Gastrocnemius medialis (tissue), 4 donors: Measurements from ENCODE around the gene MACROD2. TPM values are rescaled to one million over a fixed set of nuclear protein-coding genes. Genes with fewer than 3 reads are reported as not detected.

ENCODE experiments used
- ATAC-seq, 2 donors: fragments of 150-250 bp; one replicate each; pipeline ENCODE4 v1.9.1; 2016
- DNase-seq, 2 donors: peaks; one replicate each; pipeline ENCODE4 v3.0.0-alpha.2; 2019
- H3K27ac ChIP-seq, 4 donors: fragments of 200-600 bp; sonication (generic); 1 replicate in 1 of 4; 2 replicates in 3 of 4; pipeline ENCODE4 v1.5.1; 2016 to 2018; ENCODE audit warnings: mild to moderate bottlenecking in 2 of 4, moderate library complexity in 1 of 4
- H3K27me3 ChIP-seq, 3 donors: fragments of 200-600 bp; sonication (generic) in 2 of 3; 1 replicate in 1 of 3; 2 replicates in 2 of 3; pipeline versions ENCODE4 v1.5.1 to v1.6.0; 2016 to 2019; ENCODE audit warnings: mild to moderate bottlenecking in 1 of 3, moderate library complexity in 1 of 3
- H3K36me3 ChIP-seq, 2 donors: fragments of 200-600 bp; sonication (generic) in 1 of 2; one replicate each; pipeline ENCODE4 v1.5.1; 2017 to 2018
- H3K4me1 ChIP-seq, 2 donors: fragments of 200-600 bp; sonication (generic) in 1 of 2; one replicate each; pipeline ENCODE4 v1.5.1; 2016 to 2017; ENCODE audit warnings: mild to moderate bottlenecking in 2 of 2
- H3K4me3 ChIP-seq, 4 donors: fragments of 200-600 bp; sonication (generic) in 3 of 4; 1 replicate in 1 of 4; 2 replicates in 3 of 4; pipeline ENCODE4 v1.5.1; 2016 to 2019; ENCODE audit warnings: mild to moderate bottlenecking in 2 of 4
- H3K9me3 ChIP-seq, 3 donors: fragments of 200-600 bp; sonication (generic) in 2 of 3; 1 replicate in 1 of 3; 2 replicates in 2 of 3; pipeline ENCODE4 v1.5.1; 2016 to 2019
- POLR2A ChIP-seq, 2 donors: fragments of 450-650 bp; IDR thresholded peaks; one replicate each; pipeline ENCODE4 v1.6.1; 2017; ENCODE audit warnings: antibody characterized with exemption in 2 of 2, mild to moderate bottlenecking in 2 of 2, moderate library complexity in 2 of 2
- in situ Hi-C, 4 donors: fragments of 200-750 bp; cut with MboI; loops; one replicate each; pipeline versions ENCODE4 v1.15.0 to v1.8.0; 2017; ENCODE audit warnings: low sequenced_read_pairs in 4 of 4
- intact Hi-C: fragments of 100-400 bp; cut with DNase I; formaldehyde crosslinking; loops from one replicate; pipeline ENCODE4 v1.15.1; 2023; ENCODE audit warnings: low total_unique reads
- total RNA-seq, 4 donors: library from RNA; depleted of rRNA; stranded (reverse); fragments of >200 nt; gene quantifications; one replicate each; pipeline versions ENCODE4 v1.1.0 to v1.2.3, GENCODE V29; 2016
- TF ChIP-seq, protein P1 (sequence below), 5 experiments: fragments of 450-650 bp in 3 of 5; fragments of 200-600 bp in 2 of 5; sonication (generic) in 2 of 5; IDR thresholded peaks in 4 of 5; conservative IDR thresholded peaks in 1 of 5; 1 replicate in 4 of 5; 2 replicates in 1 of 5; pipeline ENCODE4 v1.5.1; 2016 to 2019; ENCODE audit warnings: antibody characterized with exemption in 5 of 5, mild to moderate bottlenecking in 3 of 5, moderate library complexity in 3 of 5

Gene MACROD2
- total RNA-seq, 4 donors from 2014 or later, result 1.8 to 10.2 (median 3.6) TPM

- H3K4me3 ChIP-seq, result no peak overlapping the region
- no peaks in the 10 kb centered on the region for H3K9me3 ChIP-seq
- DNase-seq (no peak), ATAC-seq (no peak)
- no peak overlapping the region for H3K27ac ChIP-seq
- intact Hi-C loops, result no loop called here
- in situ Hi-C loops, result no loop called here
- H3K27me3 ChIP-seq, result no peaks in the 10 kb centered on the region
- H3K4me1 ChIP-seq, result no peaks in the 10 kb centered on the region
- no peak for TF ChIP-seq POLR2A (IDR thresholded peaks at IDR 0.05)
- TF ChIP-seq, protein P1, sequence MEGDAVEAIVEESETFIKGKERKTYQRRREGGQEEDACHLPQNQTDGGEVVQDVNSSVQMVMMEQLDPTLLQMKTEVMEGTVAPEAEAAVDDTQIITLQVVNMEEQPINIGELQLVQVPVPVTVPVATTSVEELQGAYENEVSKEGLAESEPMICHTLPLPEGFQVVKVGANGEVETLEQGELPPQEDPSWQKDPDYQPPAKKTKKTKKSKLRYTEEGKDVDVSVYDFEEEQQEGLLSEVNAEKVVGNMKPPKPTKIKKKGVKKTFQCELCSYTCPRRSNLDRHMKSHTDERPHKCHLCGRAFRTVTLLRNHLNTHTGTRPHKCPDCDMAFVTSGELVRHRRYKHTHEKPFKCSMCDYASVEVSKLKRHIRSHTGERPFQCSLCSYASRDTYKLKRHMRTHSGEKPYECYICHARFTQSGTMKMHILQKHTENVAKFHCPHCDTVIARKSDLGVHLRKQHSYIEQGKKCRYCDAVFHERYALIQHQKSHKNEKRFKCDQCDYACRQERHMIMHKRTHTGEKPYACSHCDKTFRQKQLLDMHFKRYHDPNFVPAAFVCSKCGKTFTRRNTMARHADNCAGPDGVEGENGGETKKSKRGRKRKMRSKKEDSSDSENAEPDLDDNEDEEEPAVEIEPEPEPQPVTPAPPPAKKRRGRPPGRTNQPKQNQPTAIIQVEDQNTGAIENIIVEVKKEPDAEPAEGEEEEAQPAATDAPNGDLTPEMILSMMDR (IDR thresholded peaks at IDR 0.05 in 4 of 5, conservative IDR thresholded peaks at IDR 0.05 in 1 of 5), result no peak
- H3K36me3 ChIP-seq, result no peaks in the 10 kb centered on the region
Observed at GRCh38 chr20:14800707-14801425, 805.5 kb downstream of the MACROD2 start.

- TF ChIP-seq, protein P1 (IDR thresholded peaks at IDR 0.05 in 4 of 5, conservative IDR thresholded peaks at IDR 0.05 in 1 of 5), result no peak
- no peak for TF ChIP-seq POLR2A (IDR thresholded peaks at IDR 0.05)
- no peaks in the 10 kb centered on the region for H3K27me3 ChIP-seq
- H3K9me3 ChIP-seq, result no peaks in the 10 kb centered on the region
- ATAC-seq, result no peak
- H3K4me1 ChIP-seq, result no peaks in the 10 kb centered on the region
- H3K36me3 ChIP-seq, result no peaks in the 10 kb centered on the region
- no peak overlapping the region for H3K27ac ChIP-seq
- intact Hi-C loops, result no loop called here
- DNase-seq, result no peak
- in situ Hi-C loops, result no loop called here
- no peak overlapping the region for H3K4me3 ChIP-seq
Observed at GRCh38 chr20:14801591-14802325, 806.4 kb downstream of the MACROD2 start.

- in situ Hi-C loops, result no loop called here
- ATAC-seq, result no peak
Observed at GRCh38 chr20:14807224-14807623, 811.9 kb downstream of the MACROD2 start.

DNA sequence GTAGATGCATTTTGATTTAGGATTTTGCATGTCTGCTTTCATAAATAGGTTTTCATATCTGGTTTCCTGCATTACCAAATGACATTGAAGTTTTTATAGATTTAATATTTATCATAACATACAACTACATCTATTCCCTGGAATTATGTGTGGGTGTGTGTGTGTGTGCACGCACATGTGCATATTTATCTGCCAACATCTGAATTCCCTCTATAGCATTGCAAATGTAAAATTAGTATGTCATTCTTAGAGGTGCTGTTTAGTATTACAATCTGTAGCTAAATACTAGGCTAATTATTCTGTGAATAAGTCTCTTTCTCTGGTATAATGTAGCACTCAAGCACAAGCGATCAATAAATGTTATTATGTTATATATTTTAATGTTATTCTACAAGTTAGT lies 820.0 kb downstream of the MACROD2 start:
- TF ChIP-seq POLR2A (IDR thresholded peaks at IDR 0.05), result no peak
- TF ChIP-seq, protein P1 (IDR thresholded peaks at IDR 0.05 in 4 of 5, conservative IDR thresholded peaks at IDR 0.05 in 1 of 5), result no peak
- Histone ChIP-seq H3K9me3 (no peaks in the 10 kb centered on the region), H3K4me1 (no peaks in the 10 kb centered on the region), H3K27ac (no peak overlapping the region), H3K4me3 (no peak overlapping the region), H3K36me3 (no peaks in the 10 kb centered on the region), H3K27me3 (no peaks in the 10 kb centered on the region)
- ATAC-seq (no peak), DNase-seq (no peak)
- in situ Hi-C loops, result no loop called here
- intact Hi-C loops, result no loop called here

More at GRCh38 chr20:14807224-14807623, 811.9 kb downstream of the MACROD2 start:
- H3K4me3 ChIP-seq, result no peak overlapping the region
- H3K9me3 ChIP-seq, result no peaks in the 10 kb centered on the region
- H3K36me3 ChIP-seq, result no peaks in the 10 kb centered on the region
- no peaks in the 10 kb centered on the region for H3K27me3 ChIP-seq
- no peak for TF ChIP-seq POLR2A (IDR thresholded peaks at IDR 0.05)
- TF ChIP-seq, protein P1 (IDR thresholded peaks at IDR 0.05 in 4 of 5, conservative IDR thresholded peaks at IDR 0.05 in 1 of 5), result no peak
- no peak overlapping the region for H3K27ac ChIP-seq
- H3K4me1 ChIP-seq, result no peaks in the 10 kb centered on the region
- DNase-seq, result no peak
- intact Hi-C loops, result no loop called here
